Measurements from ENCODE around the gene L2HGDH. TPM values are rescaled to one million over a fixed set of nuclear protein-coding genes. Genes with fewer than 3 reads are reported as not detected.

L2HGDH gene
- total RNA-seq, 2 donors from 2014 or later, result 15.9 to 23.2 TPM

DNA sequence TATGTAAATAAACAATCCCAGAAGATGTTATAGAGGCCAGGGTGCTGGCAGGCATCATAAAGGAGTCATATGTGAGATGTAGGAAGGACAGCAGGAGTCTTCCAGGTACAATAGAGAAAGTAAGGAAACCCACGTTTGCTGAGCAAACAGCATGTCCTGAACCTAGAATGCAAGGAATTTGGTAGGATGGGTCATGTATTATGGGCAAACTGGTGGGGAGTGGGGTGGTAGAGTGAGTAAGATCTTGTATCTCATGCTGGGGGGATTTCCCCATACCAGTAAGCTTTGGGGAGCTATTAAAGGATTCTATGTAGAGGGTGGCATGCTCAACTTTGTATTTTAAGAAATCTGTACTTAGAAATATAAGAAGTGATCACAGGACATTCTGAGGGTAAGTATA, 43.7 kb upstream of the L2HGDH start:
- DNase-seq, result no peak
- Histone ChIP-seq H3K36me3 (ENCODE audit: control insufficient read depth, insufficient read depth, low read length) (no peaks in the 10 kb centered on the region), H3K9ac (ENCODE audit: extremely low read depth, low read length, poor library complexity, severe bottlenecking) (no peak overlapping the region), H3K4me1 (ENCODE audit: control insufficient read depth, insufficient read depth, low read length) (no peaks in the 10 kb centered on the region), H3K27ac (ENCODE audit: low read depth, low read length) (no peak overlapping the region), H3K4me3 (ENCODE audit: low read length) (no peak overlapping the region), H3K27me3 (ENCODE audit: control insufficient read depth, insufficient read depth, low read length, poor library complexity, severe bottlenecking) (no peaks in the 10 kb centered on the region), H3K9me3 (ENCODE audit: control insufficient read depth, low read length) (no peaks in the 10 kb centered on the region)
- WGBS, 2 experiments (ENCODE audit: insufficient coverage in 1 of 2, insufficient read length in 1 of 2), result 70 to 85% methylated on average over 1 of the region's 1 CpG
- no peak overlapping the region for H3K4me3 Mint-ChIP-seq
- no peak overlapping the region for H3K27ac Mint-ChIP-seq
- peaks cover 2% of the 10 kb centered on the region for H3K4me1 Mint-ChIP-seq
- TF ChIP-seq, protein P1, sequence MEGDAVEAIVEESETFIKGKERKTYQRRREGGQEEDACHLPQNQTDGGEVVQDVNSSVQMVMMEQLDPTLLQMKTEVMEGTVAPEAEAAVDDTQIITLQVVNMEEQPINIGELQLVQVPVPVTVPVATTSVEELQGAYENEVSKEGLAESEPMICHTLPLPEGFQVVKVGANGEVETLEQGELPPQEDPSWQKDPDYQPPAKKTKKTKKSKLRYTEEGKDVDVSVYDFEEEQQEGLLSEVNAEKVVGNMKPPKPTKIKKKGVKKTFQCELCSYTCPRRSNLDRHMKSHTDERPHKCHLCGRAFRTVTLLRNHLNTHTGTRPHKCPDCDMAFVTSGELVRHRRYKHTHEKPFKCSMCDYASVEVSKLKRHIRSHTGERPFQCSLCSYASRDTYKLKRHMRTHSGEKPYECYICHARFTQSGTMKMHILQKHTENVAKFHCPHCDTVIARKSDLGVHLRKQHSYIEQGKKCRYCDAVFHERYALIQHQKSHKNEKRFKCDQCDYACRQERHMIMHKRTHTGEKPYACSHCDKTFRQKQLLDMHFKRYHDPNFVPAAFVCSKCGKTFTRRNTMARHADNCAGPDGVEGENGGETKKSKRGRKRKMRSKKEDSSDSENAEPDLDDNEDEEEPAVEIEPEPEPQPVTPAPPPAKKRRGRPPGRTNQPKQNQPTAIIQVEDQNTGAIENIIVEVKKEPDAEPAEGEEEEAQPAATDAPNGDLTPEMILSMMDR (conservative IDR thresholded peaks at IDR 0.05), result no peak
- no peaks in the 10 kb centered on the region for H3K36me3 Mint-ChIP-seq (ENCODE audit: low read depth)
- H3K9me3 Mint-ChIP-seq, result no peaks in the 10 kb centered on the region
- no peaks in the 10 kb centered on the region for H3K27me3 Mint-ChIP-seq (ENCODE audit: insufficient read depth)

DNA sequence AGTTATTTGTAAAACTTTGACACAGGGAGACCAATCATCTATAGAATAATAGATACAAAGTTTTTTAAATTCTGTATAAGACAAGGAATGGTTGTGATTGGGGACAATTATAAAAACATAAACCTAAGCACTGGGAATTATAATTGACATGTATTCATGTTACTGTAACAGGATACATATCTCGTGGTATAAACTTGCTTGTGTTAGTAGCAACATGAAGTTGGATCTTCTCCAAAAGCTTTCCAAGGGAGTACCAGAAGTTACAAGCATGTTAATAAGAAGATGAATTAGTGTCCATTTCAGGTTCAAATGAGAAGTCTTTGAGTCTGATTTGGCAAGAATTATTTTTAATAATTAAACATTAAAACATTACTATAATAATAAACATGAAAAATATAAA, 42.5 kb upstream of the L2HGDH start:
- Histone ChIP-seq H3K27ac (ENCODE audit: low read depth, low read length) (no peak overlapping the region), H3K4me3 (ENCODE audit: low read length) (no peak overlapping the region), H3K36me3 (ENCODE audit: control insufficient read depth, insufficient read depth, low read length) (no peaks in the 10 kb centered on the region), H3K27me3 (ENCODE audit: control insufficient read depth, insufficient read depth, low read length, poor library complexity, severe bottlenecking) (no peaks in the 10 kb centered on the region), H3K9ac (ENCODE audit: extremely low read depth, low read length, poor library complexity, severe bottlenecking) (no peak overlapping the region), H3K4me1 (ENCODE audit: control insufficient read depth, insufficient read depth, low read length) (no peaks in the 10 kb centered on the region), H3K9me3 (ENCODE audit: control insufficient read depth, low read length) (no peaks in the 10 kb centered on the region)
- DNase-seq, result no peak
- WGBS, 2 experiments (ENCODE audit: insufficient coverage in 1 of 2, insufficient read length in 1 of 2), result 50 to 59% methylated on average over 1 of the region's 1 CpG
- peaks cover 2% of the 10 kb centered on the region for H3K4me1 Mint-ChIP-seq
- H3K4me3 Mint-ChIP-seq, result no peak overlapping the region
- no peaks in the 10 kb centered on the region for H3K9me3 Mint-ChIP-seq
- H3K27ac Mint-ChIP-seq, result no peak overlapping the region
- H3K36me3 Mint-ChIP-seq (ENCODE audit: low read depth), result no peaks in the 10 kb centered on the region
- TF ChIP-seq, protein P1 (conservative IDR thresholded peaks at IDR 0.05), result no peak
- no peaks in the 10 kb centered on the region for H3K27me3 Mint-ChIP-seq (ENCODE audit: insufficient read depth)

DNA sequence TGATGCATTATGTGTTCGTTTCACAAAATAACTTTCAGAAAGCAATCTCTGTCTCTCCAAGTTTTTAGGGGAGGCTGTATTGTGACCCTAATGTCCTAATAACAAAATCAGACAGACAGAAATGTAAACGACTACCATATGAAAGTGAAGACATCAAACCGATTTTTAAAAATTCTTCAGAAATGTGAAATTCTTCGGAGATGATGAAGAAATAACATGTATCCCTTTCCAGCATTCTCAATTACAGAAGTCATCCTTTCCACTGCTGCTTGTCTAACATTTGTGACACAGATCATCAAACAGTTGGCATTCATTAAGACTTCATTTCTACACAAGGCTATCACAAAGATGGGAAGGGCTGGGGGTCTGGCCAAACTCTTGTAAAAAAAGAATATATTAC, 41.1 kb upstream of the L2HGDH start:
- no peak overlapping the region for H3K4me3 Mint-ChIP-seq
- no peaks in the 10 kb centered on the region for H3K27me3 ChIP-seq (ENCODE audit: control insufficient read depth, insufficient read depth, low read length, poor library complexity, severe bottlenecking)
- WGBS, 2 experiments (ENCODE audit: insufficient coverage in 1 of 2, insufficient read length in 1 of 2), result 89 to 93% methylated on average over 4 of the region's 4 CpGs
- H3K36me3 ChIP-seq (ENCODE audit: control insufficient read depth, insufficient read depth, low read length), result no peaks in the 10 kb centered on the region
- H3K4me1 Mint-ChIP-seq, result peaks cover 2% of the 10 kb centered on the region
- no peak overlapping the region for H3K27ac Mint-ChIP-seq
- TF ChIP-seq, protein P1 (conservative IDR thresholded peaks at IDR 0.05), result no peak
- no peak overlapping the region for H3K27ac ChIP-seq (ENCODE audit: low read depth, low read length)
- H3K4me3 ChIP-seq (ENCODE audit: low read length), result no peak overlapping the region
- no peaks in the 10 kb centered on the region for H3K36me3 Mint-ChIP-seq (ENCODE audit: low read depth)
- H3K4me1 ChIP-seq (ENCODE audit: control insufficient read depth, insufficient read depth, low read length), result no peaks in the 10 kb centered on the region
- H3K9ac ChIP-seq (ENCODE audit: extremely low read depth, low read length, poor library complexity, severe bottlenecking), result no peak overlapping the region
- no peaks in the 10 kb centered on the region for H3K9me3 ChIP-seq (ENCODE audit: control insufficient read depth, low read length)
- no peaks in the 10 kb centered on the region for H3K27me3 Mint-ChIP-seq (ENCODE audit: insufficient read depth)
- H3K9me3 Mint-ChIP-seq, result no peaks in the 10 kb centered on the region
- DNase-seq, result no peak

All from endodermal cell (in vitro differentiated cells).